CD4-positive, alpha-beta T cell treated with Interleukin-1 beta for 1 hour (primary cell): ENCODE measurements around the gene PMAIP1.
"Not testable (repeated sequence)": the region's sequence is repeated elsewhere in the genome, so short reads cannot be mapped to it uniquely, and the experiment has no call there.

Source experiments
- DNase-seq, 2 donors: peaks; one replicate each; pipeline ENCODE4 v3.0.0-alpha.2; 2020 to 2022

Gene PMAIP1

GRCh38 chr18:59885579-59886163 lies 14.1 kb upstream of the PMAIP1 start:
- DNase-seq = peak; percentile 34 to 41

- not testable (repeated sequence) for DNase-seq
Measured at GRCh38 chr18:59886399-59886798, 13.4 kb upstream of the PMAIP1 start.

- DNase-seq = no peak
Measured at GRCh38 chr18:59892123-59892522, 7.7 kb upstream of the PMAIP1 start.

GRCh38 chr18:59893971-59894370 lies 5.8 kb upstream of the PMAIP1 start:
- DNase-seq = no peak

- no peak for DNase-seq
Measured at GRCh38 chr18:59897321-59897954, 2.4 kb upstream of the PMAIP1 start.

GRCh38 chr18:59898093-59898492 lies 1.7 kb upstream of the PMAIP1 start:
- DNase-seq = no peak

GRCh38 chr18:59898609-59899297 lies 1.0 kb upstream of the PMAIP1 start:
- DNase-seq = no peak

- DNase-seq = peak; percentile 77 to 80
Measured at GRCh38 chr18:59900222-59901128, 679 bp downstream of the PMAIP1 start.

- DNase-seq = peak in 1 of 2 donors; percentile 43
Measured at GRCh38 chr18:59902131-59902992, 2.6 kb downstream of the PMAIP1 start.

GRCh38 chr18:59902993-59903610 lies 3.3 kb downstream of the PMAIP1 start:
- DNase-seq = no peak

- DNase-seq = no peak
Measured at GRCh38 chr18:59904011-59904601, 4.3 kb downstream of the PMAIP1 start.

- no peak for DNase-seq
Measured at GRCh38 chr18:59905686-59906091, 5.9 kb downstream of the PMAIP1 start.

GRCh38 chr18:59906203-59906602 lies 6.4 kb downstream of the PMAIP1 start:
- no peak for DNase-seq

- no peak for DNase-seq
Measured at GRCh38 chr18:59907172-59907571, 7.4 kb downstream of the PMAIP1 start.

- no peak for DNase-seq
Measured at GRCh38 chr18:59907660-59908059, 7.9 kb downstream of the PMAIP1 start.

GRCh38 chr18:59908799-59909198 lies 9.0 kb downstream of the PMAIP1 start:
- no peak for DNase-seq

- no peak for DNase-seq
Measured at GRCh38 chr18:59909289-59910036, 9.7 kb downstream of the PMAIP1 start.

GRCh38 chr18:59910967-59911366 lies 11.2 kb downstream of the PMAIP1 start:
- no peak for DNase-seq

GRCh38 chr18:59911600-59911999 lies 11.8 kb downstream of the PMAIP1 start:
- peak in 1 of 2 donors; percentile 6 for DNase-seq

- DNase-seq = no peak
Measured at GRCh38 chr18:59912007-59912550, 12.3 kb downstream of the PMAIP1 start.
